NT2/D1 (cell line): Measurements from ENCODE around the gene ANXA1.

Experiments used
- DNase-seq: peaks from one replicate; pipeline ENCODE4 v3.0.0-alpha.2; 2011; ENCODE audit warnings: low read depth, low spot score
- H3K27me3 ChIP-seq: 2 replicates; pipeline ENCODE4 v1.6.0; 2011; ENCODE audit warnings: mild to moderate bottlenecking; ENCODE audit not compliant: insufficient read length, insufficient read depth
- H3K36me3 ChIP-seq: 2 replicates; pipeline ENCODE4 v1.6.1; 2011; ENCODE audit warnings: mild to moderate bottlenecking, low read length, mixed read lengths; ENCODE audit not compliant: insufficient read depth, insufficient read length
- H3K4me1 ChIP-seq: 2 replicates; pipeline ENCODE4 v1.5.1; 2011; ENCODE audit not compliant: insufficient read depth, insufficient read length
- H3K4me3 ChIP-seq: 2 replicates; pipeline ENCODE4 v1.5.1; 2011; ENCODE audit warnings: low read depth; ENCODE audit not compliant: insufficient read length
- H3K9ac ChIP-seq: 2 replicates; pipeline ENCODE4 v1.6.0; 2011; ENCODE audit warnings: low read depth; ENCODE audit not compliant: insufficient read length
- H3K9me3 ChIP-seq: 2 replicates; pipeline ENCODE4 v1.5.1; 2011; ENCODE audit warnings: mild to moderate bottlenecking, low read length; ENCODE audit not compliant: insufficient read depth
- SUZ12 ChIP-seq: IDR thresholded peaks from 2 replicates; pipeline ENCODE4 v1.6.1; 2011; ENCODE audit not compliant: insufficient read length, insufficient read depth; ENCODE audit errors: extremely low read depth
- YY1 ChIP-seq: IDR thresholded peaks from 2 replicates; pipeline ENCODE4 v1.6.1; 2011; ENCODE audit not compliant: insufficient read length, insufficient read depth
- ZNF274 ChIP-seq: IDR thresholded peaks from 2 replicates; pipeline ENCODE4 v1.6.1; 2011; ENCODE audit warnings: mild to moderate bottlenecking, low read depth, low read length

Gene ANXA1

GRCh38 chr9:73153793-73154227, 2.1 kb downstream of the ANXA1 start:
- no peak overlapping the region for H3K4me3 ChIP-seq
- no peak for DNase-seq
- no peaks in the 10 kb centered on the region for H3K9me3 ChIP-seq
- no peaks in the 10 kb centered on the region for H3K27me3 ChIP-seq
- no peak overlapping the region for H3K9ac ChIP-seq
- H3K36me3 ChIP-seq = peaks cover 44% of the 10 kb centered on the region
- TF ChIP-seq SUZ12 (no peak), ZNF274 (no peak), YY1 (no peak)
- H3K4me1 ChIP-seq = no peaks in the 10 kb centered on the region

- TF ChIP-seq YY1 (no peak), SUZ12 (no peak), ZNF274 (no peak)
- no peaks in the 10 kb centered on the region for H3K4me1 ChIP-seq
- H3K27me3 ChIP-seq = no peaks in the 10 kb centered on the region
- H3K9me3 ChIP-seq = no peaks in the 10 kb centered on the region
- H3K4me3 ChIP-seq = no peak overlapping the region
- H3K36me3 ChIP-seq = peaks cover 48% of the 10 kb centered on the region
- no peak for DNase-seq
- H3K9ac ChIP-seq = no peak overlapping the region
Observed at GRCh38 chr9:73154271-73154670, 2.6 kb downstream of the ANXA1 start.

- Histone ChIP-seq H3K9me3 (no peaks in the 10 kb centered on the region), H3K9ac (no peak overlapping the region), H3K27me3 (no peaks in the 10 kb centered on the region), H3K4me1 (no peaks in the 10 kb centered on the region), H3K36me3 (peaks cover 53% of the 10 kb centered on the region), H3K4me3 (no peak overlapping the region)
- TF ChIP-seq ZNF274 (no peak), YY1 (no peak), SUZ12 (no peak)
- DNase-seq = no peak
Observed at GRCh38 chr9:73154722-73155121, 3.1 kb downstream of the ANXA1 start.

GRCh38 chr9:73155377-73155776, 3.7 kb downstream of the ANXA1 start:
- TF ChIP-seq YY1 (no peak), SUZ12 (no peak), ZNF274 (no peak)
- H3K27me3 ChIP-seq = no peaks in the 10 kb centered on the region
- no peaks in the 10 kb centered on the region for H3K9me3 ChIP-seq
- H3K4me1 ChIP-seq = no peaks in the 10 kb centered on the region
- H3K4me3 ChIP-seq = no peak overlapping the region
- DNase-seq = no peak
- no peak overlapping the region for H3K9ac ChIP-seq
- H3K36me3 ChIP-seq = peaks cover 59% of the 10 kb centered on the region

- Histone ChIP-seq H3K4me1 (no peaks in the 10 kb centered on the region), H3K36me3 (peaks cover 68% of the 10 kb centered on the region)
- no peak for TF ChIP-seq ZNF274
- no peak for TF ChIP-seq SUZ12
- no peak for TF ChIP-seq YY1
Observed at GRCh38 chr9:73155968-73156864, 4.6 kb downstream of the ANXA1 start.

GRCh38 chr9:73156865-73157187, 5.2 kb downstream of the ANXA1 start:
- Histone ChIP-seq H3K9ac (no peak overlapping the region), H3K9me3 (no peaks in the 10 kb centered on the region), H3K4me1 (no peaks in the 10 kb centered on the region), H3K36me3 (peaks cover 74% of the 10 kb centered on the region), H3K27me3 (no peaks in the 10 kb centered on the region), H3K4me3 (no peak overlapping the region)
- no peak for DNase-seq
- TF ChIP-seq SUZ12 = no peak

More at GRCh38 chr9:73155968-73156864, 4.6 kb downstream of the ANXA1 start:
- Histone ChIP-seq H3K9me3 (no peaks in the 10 kb centered on the region), H3K9ac (no peak overlapping the region), H3K27me3 (no peaks in the 10 kb centered on the region), H3K4me3 (no peak overlapping the region)
- no peak for DNase-seq

GRCh38 chr9:73157811-73158210, 6.1 kb downstream of the ANXA1 start:
- TF ChIP-seq SUZ12 (no peak), ZNF274 (no peak), YY1 (no peak)
- no peak overlapping the region for H3K9ac ChIP-seq
- H3K9me3 ChIP-seq = no peaks in the 10 kb centered on the region
- H3K4me3 ChIP-seq = no peak overlapping the region
- no peaks in the 10 kb centered on the region for H3K27me3 ChIP-seq
- DNase-seq = no peak
- H3K4me1 ChIP-seq = no peaks in the 10 kb centered on the region
- peaks cover 83% of the 10 kb centered on the region for H3K36me3 ChIP-seq
